Hematopoietic multipotent progenitor cell treated with erythropoietin and hydrocortisone succinate and interleukin-3 and kit ligand, for 15 days (in vitro differentiated cells): ENCODE results near the gene MED29.
A peak's percentile ranks its signal among the peaks of the same experiment; 100 is the strongest.

Experiments
- DNase-seq: peaks from one replicate; pipeline ENCODE4 v3.0.0-alpha.2; 2015; ENCODE audit warnings: low spot score

The MED29 gene

GRCh38 chr19:39430675-39431593 lies 39.8 kb downstream of the MED29 start:
- DNase-seq, result no peak

GRCh38 chr19:39432677-39433025 lies 41.5 kb downstream of the MED29 start:
- DNase-seq, result no peak

- DNase-seq, result no peak
These were observed 42.4 kb downstream of the MED29 start for GRCh38 chr19:39433480-39434079.

GRCh38 chr19:39434123-39435076 lies 43.2 kb downstream of the MED29 start:
- DNase-seq, result no peak

GRCh38 chr19:39435499-39436349 lies 44.5 kb downstream of the MED29 start, which contains the start of gene RPS16:
Gene RPS16, minus strand, starts transcription at chr19:39435949. Its CDS starts 54 bp downstream, at chr19:39435895.
- peak; percentile 99 for DNase-seq

GRCh38 chr19:39436350-39436716 lies 45.2 kb downstream of the MED29 start:
- no peak for DNase-seq

- no peak for DNase-seq
These were observed 47.2 kb downstream of the MED29 start for GRCh38 chr19:39438270-39438934.

GRCh38 chr19:39444598-39445195 lies 53.5 kb downstream of the MED29 start:
- no peak for DNase-seq

- peak; percentile 99 for DNase-seq
These were observed 54.3 kb downstream of the MED29 start, which contains the start of gene SUPT5H for GRCh38 chr19:39445196-39446111. Gene SUPT5H, plus strand, starts transcription at chr19:39445582. Its CDS starts 309 bp downstream, at chr19:39445891.

GRCh38 chr19:39446365-39447084 lies 55.3 kb downstream of the MED29 start:
- DNase-seq, result no peak

GRCh38 chr19:39448271-39448670 lies 57.1 kb downstream of the MED29 start:
- no peak for DNase-seq

- no peak for DNase-seq
These were observed 58.1 kb downstream of the MED29 start for GRCh38 chr19:39449116-39449797.
